Spleen (tissue), 11 donors: ENCODE data around the gene KCNT1. TPM values are rescaled to one million over a fixed set of nuclear protein-coding genes. Genes with fewer than 3 reads are reported as not detected.

ENCODE experiments used
- DNase-seq: peaks from one replicate; pipeline ENCODE4 v3.0.0-alpha.2; 2020
- H3K27ac ChIP-seq, 8 donors: fragments of 200-600 bp; sonication (generic) in 7 of 8; 1 replicate in 4 of 8; 2 replicates in 4 of 8; pipeline versions ENCODE4 v1.5.0 to v1.8.0; 2016 to 2021; ENCODE audit warnings: inconsistent platforms in 4 of 8, mild to moderate bottlenecking in 4 of 8, moderate library complexity in 1 of 8
- H3K27me3 ChIP-seq, 7 donors: fragments of 200-600 bp; sonication (generic) in 6 of 7; replicated peaks in 1 of 7; 1 replicate in 4 of 7; 2 replicates in 3 of 7; pipeline versions ENCODE4 v1.5.0 to v1.8.0; 2016 to 2021; ENCODE audit warnings: inconsistent platforms in 3 of 7, mild to moderate bottlenecking in 1 of 7
- H3K36me3 ChIP-seq, 6 donors: fragments of 200-600 bp; sonication (generic) in 5 of 6; 1 replicate in 4 of 6; 2 replicates in 2 of 6; pipeline versions ENCODE4 v1.5.0 to v1.8.0; 2016 to 2021; ENCODE audit warnings: inconsistent platforms in 2 of 6
- H3K4me1 ChIP-seq, 6 donors: fragments of 200-600 bp; sonication (generic) in 5 of 6; 1 replicate in 3 of 6; 2 replicates in 3 of 6; pipeline versions ENCODE4 v1.5.0 to v1.8.0; 2016 to 2021; ENCODE audit warnings: inconsistent platforms in 3 of 6
- H3K4me3 ChIP-seq, 8 donors: fragments of 200-600 bp; sonication (generic) in 7 of 8; 1 replicate in 4 of 8; 2 replicates in 4 of 8; pipeline versions ENCODE4 v1.5.0 to v1.8.0; 2016 to 2021; ENCODE audit warnings: inconsistent platforms in 4 of 8, mild to moderate bottlenecking in 4 of 8, moderate library complexity in 2 of 8
- H3K9me3 ChIP-seq, 8 donors: fragments of 200-600 bp; sonication (generic) in 7 of 8; 1 replicate in 4 of 8; 2 replicates in 4 of 8; pipeline versions ENCODE4 v1.5.0 to v1.8.0; 2016 to 2021; ENCODE audit warnings: inconsistent platforms in 4 of 8
- POLR2A ChIP-seq, 3 donors: fragments of 450-650 bp; IDR thresholded peaks; one replicate each; pipeline ENCODE4 v1.5.1; 2017; ENCODE audit warnings: antibody characterized with exemption in 3 of 3, mild to moderate bottlenecking in 1 of 3
- POLR2AphosphoS5 ChIP-seq, 3 donors: sonication (generic); formaldehyde crosslinking; IDR thresholded peaks; one replicate each; pipeline ENCODE4 v1.5.1; 2017; ENCODE audit warnings: antibody characterized with exemption in 3 of 3
- WGBS, 5 donors: extraction: QIAGEN DNeasy Blood & Tissue Kit in 3 of 5; methylation state at CpG; one replicate each; pipeline versions ENCODE4 v1.1.5 to v1.1.7; 2013 to 2018; 5-methylcytosine and 5-hydroxymethylcytosine counted together
- intact Hi-C: fragments of 100-400 bp; cut with DNase I; formaldehyde crosslinking; loops from one replicate; pipeline ENCODE4 v1.15.0; 2023; ENCODE audit warnings: low total_unique reads
- polyA plus RNA-seq, 3 donors: library from polyadenylated mRNA; stranded (reverse); fragments of 200-250 nt; gene quantifications; one replicate each; pipeline ENCODE4 v1.2.1, GENCODE V29; 2013
- total RNA-seq, 7 donors: library from RNA; depleted of rRNA in 3 of 7; stranded (reverse); fragments of >200 nt in 3 of 7; fragmentation: NEBNext Ultra II Directional in 4 of 7; extraction: Animal tissue kit (Norgen Biotek cat#: 25700) in 4 of 7; gene quantifications; one replicate each; pipeline versions ENCODE4 v1.1.0 to v1.2.1, GENCODE V29; 2016 to 2021
- TF ChIP-seq, protein P1 (sequence below), 11 experiments: fragments of 200-600 bp in 7 of 11; fragments of 450-650 bp in 4 of 11; sonication (generic) in 4 of 11; IDR thresholded peaks in 8 of 11; conservative IDR thresholded peaks in 3 of 11; 1 replicate in 7 of 11; 2 replicates in 4 of 11; pipeline versions ENCODE4 v1.4.0 to v1.8.0; 2016 to 2021; ENCODE audit warnings: antibody characterized with exemption in 11 of 11, inconsistent platforms in 4 of 11, mild to moderate bottlenecking in 1 of 11
- donor health status: healthy with polysubstance abuse.
- donor health status: DM: no; HTN: no; CAD: no; lungs with moderate emphysema.
- donor health status: DM: no; HTN: no; CAD: no.
- donor health status: Bipolar disorder and iron deficiency.
- donor health status: healthy.
- donor health status: DM: no; HTN: no; CAD: no.
- donor health status: DM: yes; HTN: yes; CAD: no.

Gene KCNT1
- total and polyA plus RNA-seq, 10 donors = 1.0 to 41.5 (median 19.8) TPM

DNA sequence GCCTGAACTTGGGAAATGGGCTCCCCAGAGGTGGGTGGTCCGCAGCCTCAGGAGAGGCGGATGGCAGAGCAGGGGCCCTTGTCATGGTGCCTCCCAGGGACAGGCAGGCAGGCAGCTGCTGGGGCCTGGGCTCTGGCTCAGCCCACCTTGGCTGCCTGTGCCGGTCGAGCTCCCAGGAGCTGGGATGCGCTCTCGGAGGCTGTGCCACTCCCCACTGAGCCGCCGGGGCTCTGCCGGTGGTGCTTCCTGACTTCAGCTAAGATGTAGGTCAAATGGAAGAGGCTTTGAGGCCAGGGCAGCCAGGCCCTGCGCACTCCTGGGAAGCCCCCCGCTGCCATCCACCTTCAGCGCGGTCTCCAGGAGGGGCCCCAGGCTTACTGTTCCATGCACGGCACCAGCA lies 41.0 kb downstream of the KCNT1 start:
- DNase-seq = no peak
- 79 to 88% (median 83%) methylated on average over 6 to 14 of the region's 14 CpGs for WGBS, 5 donors
- Histone ChIP-seq H3K27me3 (peaks cover 0 to 58% (median 5%) of the 10 kb centered on the region in 7 donors), H3K36me3 (no peaks in the 10 kb centered on the region), H3K27ac (no peak overlapping the region), H3K4me3 (no peak overlapping the region), H3K4me1 (peaks cover 0 to 7% (median 0%) of the 10 kb centered on the region in 6 donors), H3K9me3 (no peaks in the 10 kb centered on the region)
- no peak for TF ChIP-seq POLR2A (IDR thresholded peaks at IDR 0.05)
- no peak for TF ChIP-seq POLR2AphosphoS5 (IDR thresholded peaks at IDR 0.05)
- TF ChIP-seq, protein P1, sequence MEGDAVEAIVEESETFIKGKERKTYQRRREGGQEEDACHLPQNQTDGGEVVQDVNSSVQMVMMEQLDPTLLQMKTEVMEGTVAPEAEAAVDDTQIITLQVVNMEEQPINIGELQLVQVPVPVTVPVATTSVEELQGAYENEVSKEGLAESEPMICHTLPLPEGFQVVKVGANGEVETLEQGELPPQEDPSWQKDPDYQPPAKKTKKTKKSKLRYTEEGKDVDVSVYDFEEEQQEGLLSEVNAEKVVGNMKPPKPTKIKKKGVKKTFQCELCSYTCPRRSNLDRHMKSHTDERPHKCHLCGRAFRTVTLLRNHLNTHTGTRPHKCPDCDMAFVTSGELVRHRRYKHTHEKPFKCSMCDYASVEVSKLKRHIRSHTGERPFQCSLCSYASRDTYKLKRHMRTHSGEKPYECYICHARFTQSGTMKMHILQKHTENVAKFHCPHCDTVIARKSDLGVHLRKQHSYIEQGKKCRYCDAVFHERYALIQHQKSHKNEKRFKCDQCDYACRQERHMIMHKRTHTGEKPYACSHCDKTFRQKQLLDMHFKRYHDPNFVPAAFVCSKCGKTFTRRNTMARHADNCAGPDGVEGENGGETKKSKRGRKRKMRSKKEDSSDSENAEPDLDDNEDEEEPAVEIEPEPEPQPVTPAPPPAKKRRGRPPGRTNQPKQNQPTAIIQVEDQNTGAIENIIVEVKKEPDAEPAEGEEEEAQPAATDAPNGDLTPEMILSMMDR (IDR thresholded peaks at IDR 0.05 in 8 of 11, conservative IDR thresholded peaks at IDR 0.05 in 3 of 11) = no peak
- intact Hi-C loops = no loop called here

DNA sequence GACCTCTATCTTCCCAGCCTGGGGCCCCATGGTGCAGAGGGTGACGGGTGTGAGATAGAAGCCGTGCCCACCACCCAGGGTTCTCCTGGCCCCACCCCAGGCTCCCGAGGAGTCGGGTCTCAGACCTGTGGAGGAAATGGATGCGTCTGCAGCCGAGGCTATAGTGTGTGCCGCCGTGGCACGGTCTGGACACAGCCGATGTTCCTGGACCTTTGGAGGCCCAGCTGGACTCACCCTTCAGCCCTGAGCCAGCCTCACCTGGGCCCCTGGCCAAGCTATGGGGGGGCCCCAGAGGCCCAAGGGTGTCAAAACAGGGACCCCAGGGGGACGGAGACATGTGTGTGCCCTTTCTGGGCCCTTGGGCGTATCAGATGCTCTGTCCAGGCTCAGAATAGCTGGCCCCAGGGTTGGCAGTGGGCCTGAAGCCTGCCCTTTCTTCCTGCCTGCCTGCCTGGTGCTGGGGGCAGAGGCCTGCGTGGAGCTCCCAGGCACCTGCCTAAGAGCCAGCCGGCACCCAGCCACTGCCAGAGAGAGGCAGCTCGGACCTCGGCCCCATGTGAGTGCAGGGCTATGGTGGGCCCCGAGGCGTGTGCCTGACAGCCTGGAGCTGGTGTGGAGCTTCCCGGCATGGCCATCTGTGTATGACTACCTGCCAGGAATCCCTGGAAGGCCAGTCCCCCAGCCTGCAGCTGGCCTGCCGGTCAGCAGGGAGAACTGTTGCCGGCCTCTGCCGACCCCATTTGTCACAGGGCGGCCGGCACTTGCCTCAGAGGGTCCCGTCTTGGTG lies 41.8 kb downstream of the KCNT1 start:
- H3K4me3 ChIP-seq = no peak overlapping the region
- H3K27me3 ChIP-seq = peaks cover 0 to 54% (median 0%) of the 10 kb centered on the region in 7 donors
- TF ChIP-seq, protein P1 (IDR thresholded peaks at IDR 0.05 in 8 of 11, conservative IDR thresholded peaks at IDR 0.05 in 3 of 11) = no peak
- TF ChIP-seq POLR2AphosphoS5 (IDR thresholded peaks at IDR 0.05) = no peak
- TF ChIP-seq POLR2A (IDR thresholded peaks at IDR 0.05) = no peak
- no peaks in the 10 kb centered on the region for H3K9me3 ChIP-seq
- no peak for DNase-seq
- H3K4me1 ChIP-seq = peaks cover 0 to 7% (median 0%) of the 10 kb centered on the region in 6 donors
- H3K27ac ChIP-seq = no peak overlapping the region
- 79 to 90% (median 84%) methylated on average over 12 to 25 of the region's 25 CpGs for WGBS, 5 donors
- no peaks in the 10 kb centered on the region for H3K36me3 ChIP-seq
- intact Hi-C loops = no loop called here

DNA sequence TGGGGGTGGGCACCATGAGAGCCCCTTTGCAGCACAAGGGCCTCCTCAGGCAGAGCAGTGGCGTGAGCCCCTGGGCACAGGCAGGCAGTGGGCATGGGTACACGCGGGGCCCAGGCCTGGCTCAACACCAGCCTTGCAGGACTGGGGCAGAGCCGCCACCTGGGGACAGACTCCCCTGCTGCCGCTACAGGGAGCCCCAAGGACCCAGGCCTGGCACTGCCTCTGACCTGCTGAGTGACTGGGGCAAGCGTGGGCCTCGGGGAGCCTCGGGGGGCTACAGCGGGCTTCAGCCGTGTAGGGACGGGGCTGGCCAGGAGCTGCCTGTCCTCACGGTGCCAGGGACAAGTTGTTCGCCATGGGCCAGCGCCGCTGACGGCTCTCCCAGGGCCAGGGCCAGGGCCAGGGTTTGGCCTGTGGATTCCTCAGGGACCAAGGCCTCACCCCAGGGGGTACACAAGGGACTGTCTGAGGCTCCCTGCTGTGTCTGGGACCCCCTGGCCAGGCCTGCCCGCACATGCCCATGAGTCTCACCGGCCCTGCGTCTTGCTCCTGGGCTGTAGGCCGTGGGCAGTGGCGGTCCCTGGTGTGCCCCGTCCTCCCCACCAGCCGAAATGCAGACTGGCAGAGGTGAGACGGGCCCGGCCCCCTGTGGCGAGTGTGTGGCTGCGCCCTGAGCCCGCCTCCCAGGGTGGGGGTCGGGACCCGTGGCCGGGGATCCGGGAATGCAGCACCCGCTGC lies 42.5 kb downstream of the KCNT1 start:
- H3K4me3 ChIP-seq = no peak overlapping the region
- 88 to 94% (median 91%) methylated on average over 6 to 33 of the region's 33 CpGs for WGBS, 5 donors
- H3K9me3 ChIP-seq = no peaks in the 10 kb centered on the region
- intact Hi-C loops = no loop called here
- H3K4me1 ChIP-seq = peaks cover 0 to 7% (median 0%) of the 10 kb centered on the region in 6 donors
- no peak for DNase-seq
- H3K36me3 ChIP-seq = no peaks in the 10 kb centered on the region
- H3K27ac ChIP-seq = no peak overlapping the region
- TF ChIP-seq POLR2AphosphoS5 (IDR thresholded peaks at IDR 0.05) = no peak
- TF ChIP-seq POLR2A (IDR thresholded peaks at IDR 0.05) = no peak
- TF ChIP-seq, protein P1 (IDR thresholded peaks at IDR 0.05 in 8 of 11, conservative IDR thresholded peaks at IDR 0.05 in 3 of 11) = no peak
- peaks cover 0 to 53% (median 0%) of the 10 kb centered on the region in 7 donors for H3K27me3 ChIP-seq

DNA sequence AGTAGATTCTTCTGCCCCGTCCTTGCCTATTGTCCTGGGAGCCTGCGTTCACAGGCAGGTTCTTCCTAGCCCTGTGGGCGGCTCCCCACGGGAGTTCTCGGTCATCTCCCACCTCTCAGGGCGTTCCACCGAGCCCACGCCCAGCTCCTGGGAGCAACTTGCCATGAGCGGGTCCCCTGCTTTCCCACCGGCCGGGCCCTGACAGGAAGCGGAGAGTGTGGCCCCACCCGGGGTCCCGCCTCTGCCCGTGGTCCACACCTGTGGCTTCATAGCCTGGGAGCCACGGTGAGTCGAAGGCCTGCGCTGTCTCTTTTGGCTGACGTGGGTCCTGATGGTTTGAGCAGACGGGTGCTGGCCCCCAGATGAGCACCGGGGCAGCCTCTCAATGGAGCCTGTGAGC lies 43.2 kb downstream of the KCNT1 start:
- 76 to 85% (median 81%) methylated on average over 10 to 21 of the region's 21 CpGs for WGBS, 5 donors
- no peak overlapping the region for H3K27ac ChIP-seq
- H3K4me1 ChIP-seq = peaks cover 0 to 7% (median 0%) of the 10 kb centered on the region in 6 donors
- TF ChIP-seq, protein P1 (IDR thresholded peaks at IDR 0.05 in 8 of 11, conservative IDR thresholded peaks at IDR 0.05 in 3 of 11) = no peak
- TF ChIP-seq POLR2AphosphoS5 (IDR thresholded peaks at IDR 0.05) (no peak), POLR2A (IDR thresholded peaks at IDR 0.05) (no peak)
- H3K36me3 ChIP-seq = peaks cover 0 to 6% (median 0%) of the 10 kb centered on the region in 6 donors
- intact Hi-C loops = no loop called here
- no peaks in the 10 kb centered on the region for H3K9me3 ChIP-seq
- peaks cover 0 to 47% (median 0%) of the 10 kb centered on the region in 7 donors for H3K27me3 ChIP-seq
- H3K4me3 ChIP-seq = no peak overlapping the region
- DNase-seq = no peak
